ENCODE data around the gene ATRNL1.

The ATRNL1 gene

GRCh38 chr10:115760131-115760530 is 667.0 kb downstream of the ATRNL1 start:
- DNase-seq, result no peak
- no peaks in the 10 kb centered on the region for H3K9me3 ChIP-seq
- no peaks in the 10 kb centered on the region for H3K36me3 ChIP-seq
- H3K27me3 ChIP-seq, result no peaks in the 10 kb centered on the region
- H3K4me1 ChIP-seq, result no peaks in the 10 kb centered on the region
- TF ChIP-seq CTCF (IDR thresholded peaks at IDR 0.05; ENCODE audit: low read depth, low read length), result no peak
- no peak overlapping the region for H3K4me3 ChIP-seq (ENCODE audit: low read depth, low read length)

- no peaks in the 10 kb centered on the region for H3K36me3 ChIP-seq
- no peak for DNase-seq
- no peak for TF ChIP-seq CTCF (IDR thresholded peaks at IDR 0.05; ENCODE audit: low read depth, low read length)
Observed at GRCh38 chr10:115761166-115761565, 668.0 kb downstream of the ATRNL1 start.

GRCh38 chr10:115762029-115762428 is 668.9 kb downstream of the ATRNL1 start:
- Histone ChIP-seq H3K36me3 (no peaks in the 10 kb centered on the region), H3K4me3 (ENCODE audit: low read depth, low read length) (no peak overlapping the region), H3K9me3 (no peaks in the 10 kb centered on the region), H3K27me3 (no peaks in the 10 kb centered on the region), H3K4me1 (no peaks in the 10 kb centered on the region)
- TF ChIP-seq CTCF (IDR thresholded peaks at IDR 0.05; ENCODE audit: low read depth, low read length), result no peak
- no peak for DNase-seq

More at GRCh38 chr10:115761166-115761565, 668.0 kb downstream of the ATRNL1 start:
- Histone ChIP-seq H3K9me3 (no peaks in the 10 kb centered on the region), H3K4me3 (ENCODE audit: low read depth, low read length) (no peak overlapping the region), H3K4me1 (no peaks in the 10 kb centered on the region), H3K27me3 (no peaks in the 10 kb centered on the region)

- no peaks in the 10 kb centered on the region for H3K27me3 ChIP-seq
- H3K4me3 ChIP-seq (ENCODE audit: low read depth, low read length), result no peak overlapping the region
- no peak for DNase-seq
- H3K36me3 ChIP-seq, result no peaks in the 10 kb centered on the region
- H3K9me3 ChIP-seq, result no peaks in the 10 kb centered on the region
- no peaks in the 10 kb centered on the region for H3K4me1 ChIP-seq
- no peak for TF ChIP-seq CTCF (IDR thresholded peaks at IDR 0.05; ENCODE audit: low read depth, low read length)
Observed at GRCh38 chr10:115771755-115772154, 678.6 kb downstream of the ATRNL1 start.

GRCh38 chr10:115772606-115773005 is 679.4 kb downstream of the ATRNL1 start:
- Histone ChIP-seq H3K9me3 (no peaks in the 10 kb centered on the region), H3K4me1 (no peaks in the 10 kb centered on the region), H3K36me3 (no peaks in the 10 kb centered on the region), H3K27me3 (no peaks in the 10 kb centered on the region), H3K4me3 (ENCODE audit: low read depth, low read length) (no peak overlapping the region)
- no peak for TF ChIP-seq CTCF (IDR thresholded peaks at IDR 0.05; ENCODE audit: low read depth, low read length)
- DNase-seq, result no peak

GRCh38 chr10:115773832-115774231 is 680.7 kb downstream of the ATRNL1 start:
- Histone ChIP-seq H3K4me3 (ENCODE audit: low read depth, low read length) (no peak overlapping the region), H3K9me3 (no peaks in the 10 kb centered on the region), H3K4me1 (no peaks in the 10 kb centered on the region), H3K36me3 (no peaks in the 10 kb centered on the region), H3K27me3 (no peaks in the 10 kb centered on the region)
- DNase-seq, result no peak
- TF ChIP-seq CTCF (IDR thresholded peaks at IDR 0.05; ENCODE audit: low read depth, low read length), result no peak

Measured in BE2C (cell line).